A549 (cell line): Measurements from ENCODE around the gene FGD2. TPM values are rescaled to one million over a fixed set of nuclear protein-coding genes. Genes with fewer than 3 reads are reported as not detected.

Experiments
- ATAC-seq, 2 experiments: fragments of 200-7000 bp in 1 of 2; fragments of >200 bp in 1 of 2; cut with Nextera tagmentation in 1 of 2; cut with Tn5 transposase in 1 of 2; 3 replicates each; pipeline versions ENCODE4 v1.8.0 to v1.9.1; 2018 to 2020; ENCODE audit warnings: mild to moderate bottlenecking in 1 of 2, moderate library complexity in 1 of 2
- CTCF ChIA-PET: fragments of 300-600 bp; sonication (Branson Sonifier 250); formaldehyde crosslinking; extraction: SDS; loops from one replicate; lab custom pipeline; 2021; ENCODE audit warnings: antibody characterized with exemption, inconsistent platforms; lab: Yijun Ruan, JAX
- POLR2A ChIA-PET: fragments of 350-600 bp; formaldehyde crosslinking; extraction: SDS; loops from one replicate; lab custom pipeline; 2021; ENCODE audit warnings: antibody characterized with exemption, inconsistent platforms; lab: Yijun Ruan, JAX
- DNase-seq, 2 experiments: peaks; one replicate each; pipeline versions ENCODE4 v3.0.0 to v3.0.0-alpha.2; 2011 to 2016; ENCODE audit warnings: low read depth in 1 of 2, low spot score in 1 of 2
- FAIRE-seq: peaks from 2 replicates; lab custom pipeline; 2011; peaks lifted over from hg19 to GRCh38; lab: Jason Lieb, UNC
- H3K27ac ChIP-seq, 2 experiments: fragments of >200 bp; sonication (Bioruptor Twin); formaldehyde crosslinking; 3 replicates each; pipeline ENCODE4 v1.5.1; 2016 to 2017
- H3K4me1 ChIP-seq: fragments of >200 bp; sonication (Bioruptor Twin); formaldehyde crosslinking; 3 replicates; pipeline ENCODE4 v1.6.1; 2016
- H3K4me2 ChIP-seq: fragments of >200 bp; sonication (Bioruptor Twin); formaldehyde crosslinking; 3 replicates; pipeline ENCODE4 v1.6.1; 2016
- H3K4me3 ChIP-seq: fragments of >200 bp; sonication (Bioruptor Twin); formaldehyde crosslinking; 3 replicates; pipeline ENCODE4 v1.5.1; 2016
- H3K9me3 ChIP-seq: fragments of >200 bp; sonication (Bioruptor Twin); formaldehyde crosslinking; 3 replicates; pipeline ENCODE4 v1.6.1; 2016
- CBX8 ChIP-seq: fragments of 200-600 bp; sonication (generic); IDR thresholded peaks from 2 replicates; pipeline ENCODE4 v1.6.1; 2016
- CEBPB ChIP-seq, 2 experiments: fragments of >200 bp in 1 of 2; sonication (Bioruptor Twin) in 1 of 2; formaldehyde crosslinking in 1 of 2; IDR thresholded peaks; 2 replicates each; pipeline ENCODE4 v1.6.1; 2012 to 2016
- CHD2 ChIP-seq: fragments of 150-350 bp; IDR thresholded peaks from 2 replicates; pipeline ENCODE4 v1.6.1; 2014; ENCODE audit warnings: low read length; ENCODE audit not compliant: partially characterized antibody
- EHF ChIP-seq: fragments of 250-450 bp; sonication (Bioruptor Pico); IDR thresholded peaks from 2 replicates; pipeline ENCODE4 v1.5.0; 2020; ENCODE audit warnings: mild to moderate bottlenecking
- FOSL2 ChIP-seq, 2 experiments: fragments of 450-650 bp in 1 of 2; fragments of >200 bp in 1 of 2; sonication (Bioruptor Twin) in 1 of 2; formaldehyde crosslinking; IDR thresholded peaks; 2 replicates each; pipeline versions ENCODE4 v1.5.0 to v1.6.1; 2016 to 2020; ENCODE audit warnings: mild to moderate bottlenecking in 1 of 2, moderate library complexity in 1 of 2
- FOXS1 ChIP-seq: fragments of 250-450 bp; sonication (Bioruptor Pico); IDR thresholded peaks from 2 replicates; pipeline ENCODE4 v1.5.0; 2020; ENCODE audit warnings: mild to moderate bottlenecking, moderate library complexity
- HDAC2 ChIP-seq: fragments of 200-600 bp; sonication (generic); IDR thresholded peaks from 2 replicates; pipeline ENCODE4 v1.6.1; 2016
- HOXA7 ChIP-seq: fragments of 250-450 bp; sonication (Bioruptor Pico); IDR thresholded peaks from 2 replicates; pipeline ENCODE4 v1.5.0; 2020; ENCODE audit warnings: mild to moderate bottlenecking, moderate library complexity
- HOXB13 ChIP-seq: fragments of 250-450 bp; sonication (Bioruptor Pico); IDR thresholded peaks from 2 replicates; pipeline ENCODE4 v1.5.0; 2020; ENCODE audit warnings: low read depth, mild to moderate bottlenecking, moderate library complexity
- HOXB5 ChIP-seq: fragments of 250-450 bp; sonication (Bioruptor Pico); IDR thresholded peaks from 2 replicates; pipeline ENCODE4 v1.5.0; 2020; ENCODE audit warnings: mild to moderate bottlenecking, moderate library complexity
- JUN ChIP-seq, 2 experiments: fragments of >200 bp; sonication (Bioruptor Twin); formaldehyde crosslinking; IDR thresholded peaks; 2 replicates in 1 of 2; 3 replicates in 1 of 2; pipeline ENCODE4 v1.6.1; 2016 to 2017
- KDM1A ChIP-seq: fragments of 200-600 bp; sonication (generic); IDR thresholded peaks from 2 replicates; pipeline ENCODE4 v1.6.1; 2016; ENCODE audit warnings: low read depth, mild to moderate bottlenecking
- KDM5A ChIP-seq: fragments of 200-600 bp; sonication (generic); IDR thresholded peaks from 2 replicates; pipeline ENCODE4 v1.6.1; 2016; ENCODE audit warnings: antibody characterized with exemption, mild to moderate bottlenecking
- MAZ ChIP-seq: fragments of 150-350 bp; IDR thresholded peaks from 2 replicates; pipeline ENCODE4 v1.6.1; 2014; ENCODE audit warnings: antibody characterized with exemption, low read depth, low read length, borderline replicate concordance
- NFE2L2 ChIP-seq: fragments of 150-350 bp; conservative IDR thresholded peaks from 2 replicates; pipeline ENCODE4 v1.6.1; 2014; ENCODE audit warnings: low read length
- NR3C1 ChIP-seq: fragments of >200 bp; sonication (Bioruptor Twin); formaldehyde crosslinking; IDR thresholded peaks from 3 replicates; pipeline ENCODE4 v1.6.1; 2017
- PHF8 ChIP-seq: fragments of 200-600 bp; sonication (generic); IDR thresholded peaks from 2 replicates; pipeline ENCODE4 v1.6.1; 2016; ENCODE audit warnings: low read depth, mild to moderate bottlenecking, antibody characterized with exemption, moderate library complexity, borderline replicate concordance
- RAD21 ChIP-seq, 2 experiments: fragments of >200 bp in 1 of 2; sonication (Bioruptor Twin) in 1 of 2; formaldehyde crosslinking in 1 of 2; IDR thresholded peaks in 1 of 2; conservative IDR thresholded peaks in 1 of 2; 2 replicates in 1 of 2; 3 replicates in 1 of 2; pipeline ENCODE4 v1.6.1; 2012 to 2018; ENCODE audit warnings: inconsistent platforms in 1 of 2
- RCOR1 ChIP-seq: fragments of 150-350 bp; IDR thresholded peaks from 2 replicates; pipeline ENCODE4 v1.6.1; 2014; ENCODE audit warnings: antibody characterized with exemption, low read length, low read depth
- ZC3H11A ChIP-seq: fragments of 450-650 bp; IDR thresholded peaks from 2 replicates; pipeline ENCODE4 v1.6.1; 2014; ENCODE audit warnings: antibody characterized with exemption, mild to moderate bottlenecking
- ZSCAN20 ChIP-seq: fragments of 250-450 bp; sonication (Bioruptor Pico); IDR thresholded peaks from 2 replicates; pipeline ENCODE4 v1.8.0; 2022; ENCODE audit warnings: mild to moderate bottlenecking, moderate library complexity
- WGBS: methylation state at CpG from one replicate; pipeline ENCODE4 v1.1.6; 2017; ENCODE audit errors: missing lambda C conversion rate; 5-methylcytosine and 5-hydroxymethylcytosine counted together
- polyA plus RNA-seq, 4 experiments: library from polyadenylated mRNA; depleted of rRNA in 3 of 4; stranded (reverse); fragments of >200 nt; fragmentation: RNase III in 1 of 4; extraction: RNeasy Plus Mini Kit Qiagen cat#74134 plus additional on column Dnase treatment in 1 of 4; gene quantifications; 2 replicates in 3 of 4; 3 replicates in 1 of 4; pipeline ENCODE4 v1.2.3, GENCODE V29; 2011 to 2017
- TF ChIP-seq, protein P1 (sequence below): fragments of 250-450 bp; sonication (Bioruptor Pico); IDR thresholded peaks from 2 replicates; pipeline ENCODE4 v1.5.0; 2021; ENCODE audit warnings: mild to moderate bottlenecking, moderate library complexity, borderline replicate concordance
- TF ChIP-seq, protein P2 (sequence below): fragments of >200 bp; sonication (Bioruptor Twin); formaldehyde crosslinking; IDR thresholded peaks from 3 replicates; pipeline ENCODE4 v1.6.1; 2016
- TF ChIP-seq, protein P3 (sequence below): fragments of 450-650 bp; IDR thresholded peaks from 2 replicates; pipeline ENCODE4 v1.6.1; 2014; ENCODE audit warnings: antibody characterized with exemption

The FGD2 gene
- polyA plus RNA-seq, 2 of the 4 experiments (the other 2 are of a cell fraction) = not detected

DNA sequence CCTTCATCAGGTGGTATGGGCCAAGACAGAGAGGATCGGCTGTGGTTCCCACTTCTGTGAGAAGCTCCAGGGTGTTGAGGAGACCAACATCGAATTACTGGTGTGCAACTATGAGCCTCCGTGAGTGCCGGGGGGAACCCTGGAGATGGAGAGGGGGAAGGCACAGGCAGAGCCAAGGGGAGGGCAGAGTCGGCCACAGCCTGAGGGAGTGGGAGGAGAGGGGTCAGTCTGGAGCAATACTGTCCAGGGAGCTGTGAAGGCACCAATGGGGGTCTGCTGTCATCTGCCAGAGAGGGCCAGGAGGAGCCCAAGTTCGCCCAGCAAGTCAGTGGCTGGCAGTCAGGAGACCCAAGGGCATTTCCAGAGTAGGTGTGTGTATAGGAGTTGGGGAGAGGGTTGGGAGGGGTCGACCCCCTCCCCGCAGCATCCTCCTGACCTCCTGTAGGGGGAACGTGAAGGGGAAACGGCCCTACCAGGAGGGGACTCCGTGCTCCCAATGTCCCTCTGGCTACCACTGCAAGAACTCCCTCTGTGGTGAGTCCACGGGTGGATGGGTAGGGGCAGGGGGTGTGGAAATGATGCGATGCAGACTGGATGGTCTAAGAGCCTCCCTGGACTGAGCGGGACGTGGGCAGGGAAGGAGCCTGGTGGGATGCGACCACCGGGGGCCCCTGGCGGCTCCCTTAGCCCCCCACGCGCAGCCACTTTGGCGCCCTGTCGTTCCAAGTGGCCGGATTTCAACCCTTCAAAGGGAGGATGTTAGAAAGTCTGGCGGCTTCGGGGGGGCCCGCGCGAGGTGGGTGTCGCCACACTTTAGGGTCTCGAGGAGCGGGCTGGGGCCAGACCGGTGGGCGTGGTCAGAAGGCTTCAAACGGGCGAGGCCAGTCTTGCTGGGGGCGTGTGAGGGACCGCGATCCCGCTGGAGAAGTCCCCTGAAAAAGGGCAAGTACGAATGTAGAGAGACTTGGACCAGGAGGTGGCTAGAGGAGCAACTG is 43.7 kb upstream of the FGD2 start:
- Histone ChIP-seq H3K9me3 (no peaks in the 10 kb centered on the region), H3K4me1 (peaks cover 15% of the 10 kb centered on the region), H3K27ac (peak overlapping the region in 1 of 2 experiments; percentile 77; a peak in 3 of 6 replicates)
- FAIRE-seq = no peak
- CTCF ChIA-PET = no interaction called here
- TF ChIP-seq MAZ (no peak), KDM1A (no peak), NFE2L2 (no peak), HOXB13 (no peak), FOXS1 (CRISPR knock-in tag) (no peak), CHD2 (no peak), EHF (CRISPR knock-in tag) (no peak), FOSL2 (IDR thresholded peaks at IDR 0.05) (no peak), FOSL2 (CRISPR knock-in tag; IDR thresholded peaks at IDR 0.05) (no peak), CEBPB (IDR thresholded peaks at IDR 0.05) (no peak), RCOR1 (no peak), CBX8 (no peak)
- TF ChIP-seq, all 56 proteins: peak for 0
- Histone ChIP-seq H3K4me2 (no peak overlapping the region), H3K4me3 (no peak overlapping the region)
- POLR2A ChIA-PET = no interaction called here
- no peak for ATAC-seq
- DNase-seq = no peak
- WGBS = 80% methylated on average over 31 of the region's 40 CpGs

DNA sequence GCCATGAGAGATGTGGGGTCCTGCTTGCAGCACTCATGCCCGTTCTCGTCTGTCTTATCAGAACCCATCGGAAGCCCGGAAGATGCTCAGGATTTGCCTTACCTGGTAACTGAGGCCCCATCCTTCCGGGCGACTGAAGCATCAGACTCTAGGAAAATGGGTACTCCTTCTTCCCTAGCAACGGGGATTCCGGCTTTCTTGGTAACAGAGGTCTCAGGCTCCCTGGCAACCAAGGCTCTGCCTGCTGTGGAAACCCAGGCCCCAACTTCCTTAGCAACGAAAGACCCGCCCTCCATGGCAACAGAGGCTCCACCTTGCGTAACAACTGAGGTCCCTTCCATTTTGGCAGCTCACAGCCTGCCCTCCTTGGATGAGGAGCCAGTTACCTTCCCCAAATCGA is 42.6 kb upstream of the FGD2 start:
- TF ChIP-seq CEBPB (IDR thresholded peaks at IDR 0.05) (peak in 1 of 2 experiments; percentile 36; a peak in 1 of 4 replicates), HOXA7 (no peak)
- TF ChIP-seq, all 56 proteins: peak for 1
- POLR2A ChIA-PET = no interaction called here
- no peaks in the 10 kb centered on the region for H3K9me3 ChIP-seq
- ATAC-seq (peak in 1 of 2 experiments; percentile 17; a peak in 3 of 6 replicates), FAIRE-seq (no peak), DNase-seq (peak in 1 of 2 experiments; percentile 36)
- H3K4me3 ChIP-seq = no peak overlapping the region
- peaks cover 15% of the 10 kb centered on the region for H3K4me1 ChIP-seq
- no peak overlapping the region for H3K27ac ChIP-seq
- no peak overlapping the region for H3K4me2 ChIP-seq
- WGBS = 78% methylated on average over 12 of the region's 12 CpGs
- CTCF ChIA-PET = interaction anchor here (1.1 kb wide), 1 partner anchor 10 kb away, joined by 3 read pairs; no protein-coding TSS in a partner anchor

DNA sequence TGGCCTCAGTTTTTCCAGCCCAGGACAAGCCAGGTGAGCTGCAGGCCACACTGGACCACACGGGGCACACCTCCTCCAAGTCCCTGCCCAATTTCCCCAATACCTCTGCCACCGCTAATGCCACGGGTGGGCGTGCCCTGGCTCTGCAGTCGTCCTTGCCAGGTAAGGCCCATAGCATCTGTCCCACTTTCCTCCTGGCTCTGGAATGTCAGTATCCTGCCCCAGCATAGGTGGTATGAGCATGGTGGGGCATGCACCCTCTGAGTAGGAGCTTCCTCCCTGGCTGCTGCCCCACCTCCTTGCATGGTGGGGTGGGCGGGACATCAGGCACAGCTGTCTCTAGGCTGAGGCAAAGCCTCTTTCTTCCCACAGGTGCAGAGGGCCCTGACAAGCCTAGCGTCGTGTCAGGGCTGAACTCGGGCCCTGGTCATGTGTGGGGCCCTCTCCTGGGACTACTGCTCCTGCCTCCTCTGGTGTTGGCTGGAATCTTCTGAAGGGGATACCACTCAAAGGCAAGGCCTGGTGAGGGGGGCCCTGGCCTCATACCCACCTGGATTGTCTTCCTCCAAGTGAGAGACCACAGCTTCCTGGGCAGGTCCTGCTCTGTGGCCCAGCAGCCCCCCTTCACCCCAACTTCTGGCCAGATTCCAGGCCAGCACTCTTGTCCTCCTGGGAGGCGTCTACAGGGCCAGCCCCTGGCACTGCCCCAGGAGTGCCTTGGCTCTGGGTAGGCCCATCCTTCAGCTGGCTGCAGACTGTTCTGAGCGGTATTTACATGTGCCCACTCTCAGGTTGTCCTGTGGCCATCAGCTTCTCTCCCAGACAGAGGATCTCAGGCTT is 41.8 kb upstream of the FGD2 start:
- ChIA-PET POLR2A (no interaction called here), CTCF (interaction anchor here (1.1 to 1.6 kb wide), 2 partner anchors 9 to 54 kb away, joined by 3 to 4 read pairs; no protein-coding TSS in a partner anchor)
- FAIRE-seq = no peak
- no peak for DNase-seq
- Histone ChIP-seq H3K27ac (no peak overlapping the region), H3K4me3 (no peak overlapping the region), H3K4me1 (peaks cover 15% of the 10 kb centered on the region), H3K9me3 (no peaks in the 10 kb centered on the region), H3K4me2 (no peak overlapping the region)
- WGBS = 100% methylated on average over 2 of the region's 11 CpGs
- no peak for TF ChIP-seq KDM5A
- TF ChIP-seq JUN (IDR thresholded peaks at IDR 0.05) = no peak
- TF ChIP-seq ZC3H11A = no peak
- TF ChIP-seq, protein P1, sequence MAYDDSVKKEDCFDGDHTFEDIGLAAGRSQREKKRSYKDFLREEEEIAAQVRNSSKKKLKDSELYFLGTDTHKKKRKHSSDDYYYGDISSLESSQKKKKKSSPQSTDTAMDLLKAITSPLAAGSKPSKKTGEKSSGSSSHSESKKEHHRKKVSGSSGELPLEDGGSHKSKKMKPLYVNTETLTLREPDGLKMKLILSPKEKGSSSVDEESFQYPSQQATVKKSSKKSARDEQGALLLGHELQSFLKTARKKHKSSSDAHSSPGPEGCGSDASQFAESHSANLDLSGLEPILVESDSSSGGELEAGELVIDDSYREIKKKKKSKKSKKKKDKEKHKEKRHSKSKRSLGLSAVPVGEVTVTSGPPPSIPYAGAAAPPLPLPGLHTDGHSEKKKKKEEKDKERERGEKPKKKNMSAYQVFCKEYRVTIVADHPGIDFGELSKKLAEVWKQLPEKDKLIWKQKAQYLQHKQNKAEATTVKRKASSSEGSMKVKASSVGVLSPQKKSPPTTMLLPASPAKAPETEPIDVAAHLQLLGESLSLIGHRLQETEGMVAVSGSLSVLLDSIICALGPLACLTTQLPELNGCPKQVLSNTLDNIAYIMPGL (CRISPR knock-in tag) = no peak
- TF ChIP-seq KDM1A = no peak
- TF ChIP-seq RCOR1 = no peak
- TF ChIP-seq, protein P2, sequence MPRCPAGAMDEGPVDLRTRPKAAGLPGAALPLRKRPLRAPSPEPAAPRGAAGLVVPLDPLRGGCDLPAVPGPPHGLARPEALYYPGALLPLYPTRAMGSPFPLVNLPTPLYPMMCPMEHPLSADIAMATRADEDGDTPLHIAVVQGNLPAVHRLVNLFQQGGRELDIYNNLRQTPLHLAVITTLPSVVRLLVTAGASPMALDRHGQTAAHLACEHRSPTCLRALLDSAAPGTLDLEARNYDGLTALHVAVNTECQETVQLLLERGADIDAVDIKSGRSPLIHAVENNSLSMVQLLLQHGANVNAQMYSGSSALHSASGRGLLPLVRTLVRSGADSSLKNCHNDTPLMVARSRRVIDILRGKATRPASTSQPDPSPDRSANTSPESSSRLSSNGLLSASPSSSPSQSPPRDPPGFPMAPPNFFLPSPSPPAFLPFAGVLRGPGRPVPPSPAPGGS = no peak
- TF ChIP-seq FOXS1 (CRISPR knock-in tag) = no peak
- TF ChIP-seq ZSCAN20 (CRISPR knock-in tag) = no peak
- no peak for TF ChIP-seq HDAC2
- no peak for TF ChIP-seq HOXA7
- TF ChIP-seq, protein P3, sequence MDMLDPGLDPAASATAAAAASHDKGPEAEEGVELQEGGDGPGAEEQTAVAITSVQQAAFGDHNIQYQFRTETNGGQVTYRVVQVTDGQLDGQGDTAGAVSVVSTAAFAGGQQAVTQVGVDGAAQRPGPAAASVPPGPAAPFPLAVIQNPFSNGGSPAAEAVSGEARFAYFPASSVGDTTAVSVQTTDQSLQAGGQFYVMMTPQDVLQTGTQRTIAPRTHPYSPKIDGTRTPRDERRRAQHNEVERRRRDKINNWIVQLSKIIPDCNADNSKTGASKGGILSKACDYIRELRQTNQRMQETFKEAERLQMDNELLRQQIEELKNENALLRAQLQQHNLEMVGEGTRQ = no peak
- TF ChIP-seq RAD21 (conservative IDR thresholded peaks at IDR 0.05 in 1 of 2, IDR thresholded peaks at IDR 0.05 in 1 of 2) = no peak
- no peak for TF ChIP-seq PHF8
- TF ChIP-seq NR3C1 = no peak
- TF ChIP-seq HOXB5 (CRISPR knock-in tag) = no peak
- TF ChIP-seq CBX8 = no peak
- peak in 1 of 2 experiments; percentile 16; a peak in 4 of 6 replicates for ATAC-seq
